GM21390 (cell line): ENCODE measurements around the gene TSEN15.

ENCODE experiments used
- ATAC-seq: cut with Tn5 transposase; IDR thresholded peaks from one replicate; pipeline ENCODE4 v1.9.1; 2021; ENCODE audit not compliant: unreplicated experiment

Gene TSEN15

GRCh38 chr1:184051485-184052193 lies at the start of gene TSEN15:
Gene TSEN15, plus strand, starts transcription at chr1:184051730. Its CDS starts 26 bp downstream, at chr1:184051756.
- ATAC-seq = peak; percentile 99

- no peak for ATAC-seq
These were observed 49.5 kb upstream of the TSEN15 start for GRCh38 chr1:184002071-184002470.

GRCh38 chr1:184004935-184005334 lies 46.6 kb upstream of the TSEN15 start:
- no peak for ATAC-seq

- no peak for ATAC-seq
These were observed 46.0 kb upstream of the TSEN15 start for GRCh38 chr1:184005506-184005905.

GRCh38 chr1:184010788-184011187 lies 40.7 kb upstream of the TSEN15 start:
- ATAC-seq = no peak

DNA sequence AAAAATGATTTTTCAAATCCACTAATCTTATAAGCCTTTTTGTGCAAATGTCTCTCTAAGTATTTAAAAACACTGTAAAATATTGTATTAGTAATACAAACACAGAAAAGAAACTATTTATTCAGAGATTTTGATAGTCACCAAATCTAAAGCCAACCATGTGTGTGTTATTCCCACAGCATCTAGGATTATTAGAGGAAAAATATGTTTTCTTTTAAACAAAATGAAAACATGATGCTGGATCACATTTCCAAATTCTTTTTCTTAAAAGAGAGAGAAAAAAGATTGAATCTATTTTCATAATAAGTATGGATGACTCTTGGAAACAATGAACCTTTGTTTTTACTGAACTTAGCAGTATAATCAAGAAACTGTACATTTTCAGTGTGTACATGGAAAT lies 39.3 kb upstream of the TSEN15 start:
- ATAC-seq = no peak

GRCh38 chr1:184014271-184014670 lies 37.3 kb upstream of the TSEN15 start:
- no peak for ATAC-seq

DNA sequence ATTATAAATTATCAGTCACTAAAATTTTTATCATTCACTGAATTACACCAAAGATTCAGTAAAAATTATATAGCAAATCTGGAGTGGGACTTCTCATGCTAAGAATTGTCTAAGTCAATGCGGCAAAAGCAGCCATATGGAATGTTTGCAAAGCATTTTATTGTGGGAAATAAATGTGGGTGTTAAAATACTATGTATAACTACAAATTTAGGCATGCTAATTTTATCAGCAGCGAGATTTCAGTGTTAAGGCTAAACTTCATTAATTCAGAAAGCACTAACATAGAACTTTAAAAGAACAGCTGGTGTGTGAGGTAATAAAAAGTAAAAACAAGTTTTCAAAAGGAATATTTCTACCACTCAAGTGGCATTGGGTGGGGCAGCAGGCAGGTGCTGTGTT lies 35.4 kb upstream of the TSEN15 start:
- ATAC-seq = no peak

GRCh38 chr1:184017306-184017705 lies 34.2 kb upstream of the TSEN15 start:
- no peak for ATAC-seq

GRCh38 chr1:184018622-184019021 lies 32.9 kb upstream of the TSEN15 start:
- no peak for ATAC-seq

- ATAC-seq = no peak
These were observed 32.5 kb upstream of the TSEN15 start for GRCh38 chr1:184019069-184019468.

- ATAC-seq = no peak
These were observed 32.0 kb upstream of the TSEN15 start for GRCh38 chr1:184019506-184019905.

GRCh38 chr1:184020328-184020727 lies 31.2 kb upstream of the TSEN15 start:
- ATAC-seq = no peak

DNA sequence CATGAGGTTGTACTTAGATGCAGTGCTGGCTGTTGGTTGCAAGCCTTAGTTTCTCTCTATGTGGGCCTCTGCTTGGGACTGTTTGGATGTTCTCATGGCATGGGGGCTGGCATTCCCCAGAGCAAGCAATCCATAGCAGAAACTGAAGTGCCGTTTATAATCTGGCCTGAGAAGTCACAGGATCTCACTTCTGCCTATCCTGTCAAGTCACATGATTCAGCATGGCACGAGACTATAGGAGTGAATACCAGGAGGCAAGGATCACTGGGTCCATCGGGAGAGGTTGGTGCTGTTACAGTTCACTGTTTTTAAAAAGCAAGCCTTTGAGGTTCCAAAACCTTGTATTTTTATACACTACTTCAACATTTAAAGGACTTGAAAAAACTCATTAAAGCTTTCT lies 30.7 kb upstream of the TSEN15 start:
- ATAC-seq = no peak

DNA sequence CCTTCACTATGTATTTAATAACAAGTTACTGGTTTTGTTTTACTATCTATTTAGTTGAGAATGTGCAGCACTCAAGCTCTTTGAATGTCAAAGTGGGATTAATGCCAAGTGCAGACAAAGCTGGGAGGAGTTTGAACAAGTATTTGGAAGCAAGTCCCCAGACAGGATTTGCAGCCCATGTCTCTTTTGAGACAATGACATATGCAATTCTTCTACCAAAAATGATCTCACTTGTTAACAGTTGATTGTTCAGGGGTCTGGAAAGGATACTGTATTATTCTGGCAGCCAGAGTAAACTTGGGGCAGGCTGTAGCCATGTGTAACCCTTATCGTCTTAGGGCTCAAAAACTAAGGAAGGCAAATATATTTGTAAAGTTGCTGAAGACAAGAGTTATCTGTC lies 29.8 kb upstream of the TSEN15 start:
- ATAC-seq = no peak

DNA sequence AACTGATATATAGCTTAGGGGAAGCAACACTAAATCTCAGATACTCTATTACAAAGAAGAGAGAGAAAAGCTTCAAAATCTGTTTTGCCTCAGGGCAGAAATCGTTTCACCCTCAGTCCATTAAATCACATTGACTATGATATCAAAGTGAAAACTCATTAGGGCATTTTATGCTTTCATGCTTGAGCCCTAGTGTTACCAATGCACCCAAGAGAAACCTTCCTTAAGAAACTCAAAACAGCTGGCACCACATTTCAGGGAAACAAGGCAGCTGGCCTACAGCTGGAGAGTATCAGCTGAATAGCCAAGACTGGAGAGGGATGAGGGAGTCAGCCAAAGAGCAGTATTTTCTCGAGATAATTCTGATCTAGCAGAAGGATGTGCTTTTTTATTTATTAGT lies 28.9 kb upstream of the TSEN15 start:
- ATAC-seq = no peak

DNA sequence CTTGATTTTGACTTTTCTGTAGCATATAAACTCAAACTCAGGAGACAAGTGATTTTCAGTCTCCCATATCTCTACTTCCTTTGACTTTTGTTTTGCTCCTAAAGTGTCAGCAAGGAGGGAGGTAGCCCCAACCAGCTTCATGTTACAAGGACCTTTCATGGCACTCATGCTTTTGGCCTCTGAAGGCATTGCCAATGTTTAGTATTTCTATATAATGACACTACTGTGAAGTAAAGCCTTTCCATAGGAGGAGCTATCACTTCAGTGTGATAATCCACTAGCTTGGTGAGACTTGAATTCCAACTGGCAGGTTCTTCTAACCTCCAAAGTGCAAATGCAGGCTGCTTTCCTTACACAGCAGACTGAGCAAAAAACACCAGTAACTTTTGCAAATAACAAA lies 28.4 kb upstream of the TSEN15 start:
- ATAC-seq = no peak

DNA sequence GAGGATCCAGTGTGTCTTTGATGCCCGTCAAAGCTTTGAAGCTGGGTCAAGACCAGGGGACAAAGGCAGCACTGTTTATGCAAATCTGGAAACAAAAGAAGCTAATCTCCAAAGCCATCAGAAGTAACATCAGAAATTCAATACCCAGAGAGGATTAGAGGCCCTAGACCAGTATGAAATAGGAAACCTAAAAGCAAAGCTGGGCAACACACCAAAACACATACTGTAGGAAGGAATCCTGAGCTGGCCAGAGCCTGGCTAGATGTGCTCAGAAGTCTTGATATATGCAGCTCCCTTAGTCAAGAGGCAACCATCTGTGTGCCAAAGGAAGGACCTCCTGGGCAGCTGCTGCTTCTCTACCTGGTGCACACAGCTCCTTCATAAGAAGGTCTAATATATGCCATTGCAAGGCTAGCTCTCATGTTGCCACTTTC lies 26.3 kb upstream of the TSEN15 start:
- ATAC-seq = no peak

DNA sequence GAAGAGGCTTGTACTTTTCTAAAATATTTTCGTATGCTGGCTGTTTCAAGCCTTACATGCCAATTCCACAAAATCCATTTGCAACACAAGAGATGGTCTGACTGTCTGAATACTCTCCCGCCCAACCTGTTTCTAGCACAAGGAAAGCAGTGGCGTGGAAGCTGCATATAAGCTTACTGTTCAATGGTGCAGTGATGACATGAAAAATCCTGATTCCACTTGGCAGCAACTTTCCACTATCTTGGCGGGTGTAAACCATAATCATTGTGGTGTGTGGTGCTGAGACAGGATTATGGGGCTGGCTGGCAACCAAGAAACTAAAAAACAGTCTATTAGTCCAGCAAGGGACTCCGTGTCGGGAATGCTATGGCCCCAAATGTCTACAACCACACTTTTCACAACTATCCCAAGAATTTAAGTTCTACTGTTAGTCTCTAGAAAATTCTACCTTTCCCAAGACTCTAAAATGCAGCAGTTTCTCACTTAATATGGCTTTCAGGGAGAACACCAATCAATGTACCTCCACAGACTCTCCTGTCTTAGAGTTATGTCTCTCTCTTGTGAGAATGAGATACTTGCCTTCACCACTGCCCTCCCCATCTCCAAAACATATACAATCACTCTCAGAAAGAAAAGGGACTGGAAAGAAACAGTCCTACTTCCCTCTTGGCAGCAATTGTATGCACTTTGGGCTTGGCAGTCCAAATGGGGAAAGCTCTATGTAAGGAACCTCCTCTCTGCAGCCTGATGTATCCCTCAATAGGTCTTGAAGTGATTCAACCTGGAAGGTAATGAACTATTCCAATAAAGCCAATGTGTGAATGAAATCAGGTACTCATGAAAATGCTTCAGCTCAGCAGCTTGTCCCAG lies 23.5 kb upstream of the TSEN15 start:
- no peak for ATAC-seq

DNA sequence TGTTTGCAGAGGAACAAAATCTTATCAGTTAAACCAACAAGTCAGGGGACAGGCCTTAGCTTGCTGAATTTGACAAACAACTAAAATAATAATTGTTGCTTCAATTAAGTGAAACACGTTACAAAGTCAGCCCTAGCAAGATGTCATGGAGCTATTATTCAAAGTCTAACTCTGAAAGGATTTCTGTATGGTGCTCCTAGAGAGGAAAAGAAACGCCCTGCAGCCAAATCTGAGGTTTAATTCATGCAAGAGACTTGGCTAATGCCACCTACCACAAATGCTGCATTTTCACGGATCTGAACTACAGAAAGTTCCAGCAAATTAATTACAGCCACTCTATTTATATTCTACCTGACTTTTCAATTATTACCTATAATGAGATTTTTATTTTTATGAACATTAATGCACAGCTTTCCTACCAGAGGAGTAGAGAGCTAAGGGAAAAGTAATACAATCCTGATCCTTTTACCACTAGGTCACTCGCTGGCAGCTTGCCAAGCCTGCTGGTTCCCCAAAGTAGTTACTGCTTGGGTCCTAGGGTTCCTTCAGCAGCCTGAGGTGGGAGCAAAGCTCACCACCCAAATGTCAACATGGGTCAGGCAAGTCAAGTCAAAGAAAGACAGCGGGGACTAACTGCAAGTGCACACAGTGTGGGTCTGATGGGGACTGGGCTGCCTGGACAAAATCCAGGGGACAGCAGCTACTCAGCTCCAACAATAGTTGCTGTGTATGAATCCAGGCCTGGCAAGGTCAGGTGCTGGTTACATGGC lies 22.5 kb upstream of the TSEN15 start:
- ATAC-seq = no peak

DNA sequence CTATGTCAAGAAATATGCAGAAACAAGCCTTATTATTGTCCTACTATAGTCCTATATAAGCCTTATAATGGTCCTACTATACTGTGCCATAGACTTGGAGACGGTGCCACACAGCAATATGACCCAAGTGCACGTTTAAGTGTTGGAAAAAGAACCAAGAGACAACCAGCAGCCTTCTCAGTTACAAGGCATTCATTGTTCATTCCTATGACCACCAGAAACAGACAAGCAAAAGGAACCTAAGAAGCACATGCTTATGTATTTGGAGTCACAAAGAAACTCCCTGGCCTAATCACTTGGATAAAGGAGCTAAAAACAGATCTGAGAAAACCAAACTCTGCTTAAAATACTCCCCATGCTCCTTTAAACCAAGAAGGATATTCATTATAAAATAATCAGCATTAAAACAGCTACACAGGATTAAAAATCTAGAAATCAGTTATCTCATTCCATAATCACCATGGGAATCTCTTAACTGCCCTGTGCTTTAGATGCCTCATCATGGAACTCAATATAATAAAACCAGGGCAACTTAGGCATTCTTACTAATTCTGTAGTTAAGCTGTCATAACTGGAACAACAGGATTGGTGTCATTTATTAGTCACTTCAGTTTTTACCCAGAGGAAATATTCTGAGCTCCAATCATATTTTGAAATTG lies 21.0 kb upstream of the TSEN15 start:
- no peak for ATAC-seq
